ENCODE results near the gene RAI14.

GRCh38 chr5:34827588-34828506 is 171.7 kb downstream of the RAI14 start:
- no peak for TF ChIP-seq CTCF (IDR thresholded peaks at IDR 0.05)
- no peak for TF ChIP-seq POLR2A (IDR thresholded peaks at IDR 0.05)

All from right lobe of liver (tissue), 4 donors.